Measurements from ENCODE around the gene MEAK7. TPM values are rescaled to one million over a fixed set of nuclear protein-coding genes. Genes with fewer than 3 reads are reported as not detected.

Gene MEAK7
- total RNA-seq, 2 donors from 2014 or later, result 30.3 to 34.9 TPM

- H3K36me3 Mint-ChIP-seq (ENCODE audit: low read depth), result peaks cover 8% of the 10 kb centered on the region
- no peak overlapping the region for H3K4me3 ChIP-seq (ENCODE audit: low read length)
- peak; percentile 46 for DNase-seq
- H3K9ac ChIP-seq (ENCODE audit: extremely low read depth, low read length, poor library complexity, severe bottlenecking), result no peak overlapping the region
- TF ChIP-seq, protein P1, sequence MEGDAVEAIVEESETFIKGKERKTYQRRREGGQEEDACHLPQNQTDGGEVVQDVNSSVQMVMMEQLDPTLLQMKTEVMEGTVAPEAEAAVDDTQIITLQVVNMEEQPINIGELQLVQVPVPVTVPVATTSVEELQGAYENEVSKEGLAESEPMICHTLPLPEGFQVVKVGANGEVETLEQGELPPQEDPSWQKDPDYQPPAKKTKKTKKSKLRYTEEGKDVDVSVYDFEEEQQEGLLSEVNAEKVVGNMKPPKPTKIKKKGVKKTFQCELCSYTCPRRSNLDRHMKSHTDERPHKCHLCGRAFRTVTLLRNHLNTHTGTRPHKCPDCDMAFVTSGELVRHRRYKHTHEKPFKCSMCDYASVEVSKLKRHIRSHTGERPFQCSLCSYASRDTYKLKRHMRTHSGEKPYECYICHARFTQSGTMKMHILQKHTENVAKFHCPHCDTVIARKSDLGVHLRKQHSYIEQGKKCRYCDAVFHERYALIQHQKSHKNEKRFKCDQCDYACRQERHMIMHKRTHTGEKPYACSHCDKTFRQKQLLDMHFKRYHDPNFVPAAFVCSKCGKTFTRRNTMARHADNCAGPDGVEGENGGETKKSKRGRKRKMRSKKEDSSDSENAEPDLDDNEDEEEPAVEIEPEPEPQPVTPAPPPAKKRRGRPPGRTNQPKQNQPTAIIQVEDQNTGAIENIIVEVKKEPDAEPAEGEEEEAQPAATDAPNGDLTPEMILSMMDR (conservative IDR thresholded peaks at IDR 0.05), result no peak
- 89 to 90% methylated on average over 26 to 30 of the region's 30 CpGs for WGBS, 2 experiments (ENCODE audit: insufficient coverage in 1 of 2, insufficient read length in 1 of 2)
- no peaks in the 10 kb centered on the region for H3K4me1 Mint-ChIP-seq
- no peaks in the 10 kb centered on the region for H3K27me3 Mint-ChIP-seq (ENCODE audit: insufficient read depth)
- no peak overlapping the region for H3K27ac ChIP-seq (ENCODE audit: low read depth, low read length)
- H3K27me3 ChIP-seq (ENCODE audit: control insufficient read depth, insufficient read depth, low read length, poor library complexity, severe bottlenecking), result no peaks in the 10 kb centered on the region
- H3K27ac Mint-ChIP-seq, result no peak overlapping the region
- H3K4me3 Mint-ChIP-seq, result no peak overlapping the region
- peaks cover 6% of the 10 kb centered on the region for H3K9me3 ChIP-seq (ENCODE audit: control insufficient read depth, low read length)
- no peaks in the 10 kb centered on the region for H3K4me1 ChIP-seq (ENCODE audit: control insufficient read depth, insufficient read depth, low read length)
- peaks cover 3% of the 10 kb centered on the region for H3K36me3 ChIP-seq (ENCODE audit: control insufficient read depth, insufficient read depth, low read length)
- H3K9me3 Mint-ChIP-seq, result peaks cover 7% of the 10 kb centered on the region
Observed at GRCh38 chr16:84461413-84462295, 42.8 kb downstream of the MEAK7 start.

DNA sequence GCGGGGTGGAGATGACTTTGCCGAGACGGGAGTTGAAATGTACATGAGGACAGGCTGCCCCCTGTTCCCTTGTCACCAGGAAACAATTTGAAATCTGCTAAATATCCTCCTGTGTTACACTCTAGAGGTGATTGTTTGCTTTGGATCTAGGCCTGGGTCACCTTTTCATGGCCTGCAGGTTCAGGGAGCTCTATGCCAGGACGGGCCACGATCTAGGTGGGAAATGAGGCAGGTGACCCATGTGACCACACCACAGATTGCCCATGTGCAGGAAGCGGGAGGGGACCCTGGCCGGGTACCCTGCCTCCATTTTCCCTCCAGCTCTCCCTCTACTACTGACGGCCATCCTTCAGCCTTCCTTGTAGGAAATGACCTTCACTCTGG lies 43.4 kb downstream of the MEAK7 start:
- H3K4me3 Mint-ChIP-seq, result no peak overlapping the region
- peaks cover 2% of the 10 kb centered on the region for H3K36me3 Mint-ChIP-seq (ENCODE audit: low read depth)
- Histone ChIP-seq H3K9ac (ENCODE audit: extremely low read depth, low read length, poor library complexity, severe bottlenecking) (no peak overlapping the region), H3K4me3 (ENCODE audit: low read length) (no peak overlapping the region), H3K27me3 (ENCODE audit: control insufficient read depth, insufficient read depth, low read length, poor library complexity, severe bottlenecking) (no peaks in the 10 kb centered on the region), H3K36me3 (ENCODE audit: control insufficient read depth, insufficient read depth, low read length) (no peaks in the 10 kb centered on the region), H3K4me1 (ENCODE audit: control insufficient read depth, insufficient read depth, low read length) (no peaks in the 10 kb centered on the region), H3K9me3 (ENCODE audit: control insufficient read depth, low read length) (peaks cover under 1% of the 10 kb centered on the region), H3K27ac (ENCODE audit: low read depth, low read length) (peak overlapping the region; percentile 63)
- TF ChIP-seq, protein P1 (conservative IDR thresholded peaks at IDR 0.05), result no peak
- H3K27ac Mint-ChIP-seq, result no peak overlapping the region
- WGBS, 2 experiments (ENCODE audit: insufficient coverage in 1 of 2, insufficient read length in 1 of 2), result 83 to 92% methylated on average over 5 to 8 of the region's 8 CpGs
- no peaks in the 10 kb centered on the region for H3K27me3 Mint-ChIP-seq (ENCODE audit: insufficient read depth)
- H3K9me3 Mint-ChIP-seq, result peaks cover 2% of the 10 kb centered on the region
- peak; percentile 23 for DNase-seq
- peaks cover 2% of the 10 kb centered on the region for H3K4me1 Mint-ChIP-seq

- peak; percentile 26 for DNase-seq
- 81 to 83% methylated on average over 16 to 20 of the region's 20 CpGs for WGBS, 2 experiments (ENCODE audit: insufficient coverage in 1 of 2, insufficient read length in 1 of 2)
- TF ChIP-seq, protein P1 (conservative IDR thresholded peaks at IDR 0.05), result no peak
- no peak overlapping the region for H3K27ac Mint-ChIP-seq
- peaks cover 2% of the 10 kb centered on the region for H3K4me1 Mint-ChIP-seq
- no peaks in the 10 kb centered on the region for H3K27me3 Mint-ChIP-seq (ENCODE audit: insufficient read depth)
- Histone ChIP-seq H3K36me3 (ENCODE audit: control insufficient read depth, insufficient read depth, low read length) (no peaks in the 10 kb centered on the region), H3K27me3 (ENCODE audit: control insufficient read depth, insufficient read depth, low read length, poor library complexity, severe bottlenecking) (no peaks in the 10 kb centered on the region), H3K4me3 (ENCODE audit: low read length) (no peak overlapping the region), H3K27ac (ENCODE audit: low read depth, low read length) (peak overlapping the region; percentile 63), H3K9ac (ENCODE audit: extremely low read depth, low read length, poor library complexity, severe bottlenecking) (no peak overlapping the region), H3K4me1 (ENCODE audit: control insufficient read depth, insufficient read depth, low read length) (no peaks in the 10 kb centered on the region), H3K9me3 (ENCODE audit: control insufficient read depth, low read length) (no peaks in the 10 kb centered on the region)
- no peak overlapping the region for H3K4me3 Mint-ChIP-seq
- no peaks in the 10 kb centered on the region for H3K9me3 Mint-ChIP-seq
- no peaks in the 10 kb centered on the region for H3K36me3 Mint-ChIP-seq (ENCODE audit: low read depth)
Observed at GRCh38 chr16:84460406-84461028, 43.9 kb downstream of the MEAK7 start.

All from endodermal cell (in vitro differentiated cells).